OCI-LY3 (cell line): ENCODE results near the gene UBE2N.

ENCODE experiments used
- H2AFZ ChIP-seq: fragments of 200-600, 300-600 bp; shearing (Covaris generic); 2 replicates; pipeline ENCODE4 v1.6.0; 2014; ENCODE audit warnings: antibody characterized with exemption, low read depth, low read length
- H3K27ac ChIP-seq: fragments of 200-600, 300-600 bp; sonication (generic); 2 replicates; pipeline ENCODE4 v1.5.1; 2014; ENCODE audit warnings: mild to moderate bottlenecking, low read length, moderate library complexity, mixed read lengths
- H3K27me3 ChIP-seq: fragments of 200-600, 300-600 bp; sonication (generic); 2 replicates; pipeline ENCODE4 v1.6.1; 2014; ENCODE audit warnings: low read depth, low read length, mixed read lengths
- H3K36me3 ChIP-seq: fragments of 200-600, 300-600 bp; sonication (generic); replicated peaks from 2 replicates; pipeline ENCODE3; 2014; ENCODE audit warnings: low read depth, low read length, mixed read lengths
- H3K4me1 ChIP-seq: fragments of 300-600, 200-600 bp; sonication (generic); 2 replicates; pipeline ENCODE4 v1.6.1; 2014; ENCODE audit warnings: low read length, mixed read lengths
- H3K4me2 ChIP-seq: fragments of 200-600, 300-600 bp; sonication (generic); 2 replicates; pipeline ENCODE4 v1.6.1; 2014; ENCODE audit warnings: low read length, mixed read lengths
- H3K4me3 ChIP-seq: fragments of 300-600, 200-600 bp; sonication (generic); 2 replicates; pipeline ENCODE4 v1.5.1; 2014; ENCODE audit warnings: antibody characterized with exemption, mild to moderate bottlenecking, low read length, moderate library complexity
- H3K79me2 ChIP-seq: fragments of 300-600, 200-600 bp; shearing (Covaris generic); 2 replicates; pipeline ENCODE4 v1.6.1; 2014; ENCODE audit warnings: mild to moderate bottlenecking, low read length, mixed read lengths
- H3K9ac ChIP-seq: fragments of 300-600, 200-600 bp; shearing (Covaris generic); 2 replicates; pipeline ENCODE4 v1.6.0; 2014; ENCODE audit warnings: mild to moderate bottlenecking, low read length, moderate library complexity
- H3K9me3 ChIP-seq: fragments of 200-600, 300-600 bp; shearing (Covaris generic); 2 replicates; pipeline ENCODE4 v1.6.1; 2014; ENCODE audit warnings: low read length, mixed read lengths; ENCODE audit not compliant: insufficient read depth
- H4K20me1 ChIP-seq: fragments of 200-600, 300-600 bp; sonication (generic); 2 replicates; pipeline ENCODE4 v1.6.1; 2016; ENCODE audit warnings: low read length, mixed read lengths; ENCODE audit not compliant: insufficient read depth
- CTCF ChIP-seq: fragments of 200-600, 300-600 bp; sonication (generic); IDR thresholded peaks from 2 replicates; pipeline ENCODE4 v1.5.1; 2014; ENCODE audit warnings: antibody characterized with exemption, low read length, low read depth
- EZH2phosphoT487 ChIP-seq: fragments of 200-600 bp; shearing (Covaris generic); IDR thresholded peaks from 2 replicates; pipeline ENCODE4 v1.6.1; 2018; ENCODE audit warnings: antibody characterized with exemption, mixed run types, low read depth

Gene UBE2N

DNA sequence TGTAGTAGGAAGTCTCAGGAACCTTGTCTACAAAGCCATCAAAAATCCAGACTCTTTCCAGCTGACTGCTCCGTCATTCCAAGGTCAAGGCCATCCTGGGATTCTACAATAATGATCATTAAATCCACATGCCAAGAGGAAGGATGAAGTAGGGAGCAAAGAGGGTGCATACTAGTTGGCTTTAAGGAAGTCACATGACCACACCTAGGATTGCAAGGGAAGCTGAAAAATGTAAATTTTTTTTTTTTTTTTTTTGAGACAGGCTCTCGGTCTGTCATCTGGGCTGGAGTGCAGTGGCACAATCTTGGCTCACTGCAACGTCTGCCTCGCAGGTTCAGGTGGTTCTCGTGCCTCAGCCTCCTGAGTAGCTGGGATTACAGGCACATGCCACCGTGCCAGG, 18.3 kb upstream of the UBE2N start:
- Histone ChIP-seq H3K9me3 (no peaks in the 10 kb centered on the region), H3K36me3 (no peaks in the 10 kb centered on the region), H3K27me3 (no peaks in the 10 kb centered on the region), H3K79me2 (no peaks in the 10 kb centered on the region), H3K4me2 (peak overlapping the region; percentile 41), H3K4me1 (peaks cover 13% of the 10 kb centered on the region), H3K27ac (no peak overlapping the region), H3K9ac (no peak overlapping the region), H2AFZ (peak overlapping the region; percentile 84), H3K4me3 (no peak overlapping the region), H4K20me1 (no peaks in the 10 kb centered on the region)
- no peak for TF ChIP-seq CTCF
- no peak for TF ChIP-seq EZH2phosphoT487

- H3K79me2 ChIP-seq: no peaks in the 10 kb centered on the region
- TF ChIP-seq EZH2phosphoT487: no peak
- TF ChIP-seq CTCF: no peak
- H3K9me3 ChIP-seq: no peaks in the 10 kb centered on the region
- no peak overlapping the region for H3K4me2 ChIP-seq
- no peaks in the 10 kb centered on the region for H4K20me1 ChIP-seq
- no peak overlapping the region for H3K27ac ChIP-seq
- H3K27me3 ChIP-seq: no peaks in the 10 kb centered on the region
- H3K36me3 ChIP-seq: no peaks in the 10 kb centered on the region
- H3K9ac ChIP-seq: no peak overlapping the region
- no peak overlapping the region for H3K4me3 ChIP-seq
- peaks cover 13% of the 10 kb centered on the region for H3K4me1 ChIP-seq
- H2AFZ ChIP-seq: no peak overlapping the region
Observed at GRCh38 chr12:93459097-93459496, 17.4 kb upstream of the UBE2N start.

DNA sequence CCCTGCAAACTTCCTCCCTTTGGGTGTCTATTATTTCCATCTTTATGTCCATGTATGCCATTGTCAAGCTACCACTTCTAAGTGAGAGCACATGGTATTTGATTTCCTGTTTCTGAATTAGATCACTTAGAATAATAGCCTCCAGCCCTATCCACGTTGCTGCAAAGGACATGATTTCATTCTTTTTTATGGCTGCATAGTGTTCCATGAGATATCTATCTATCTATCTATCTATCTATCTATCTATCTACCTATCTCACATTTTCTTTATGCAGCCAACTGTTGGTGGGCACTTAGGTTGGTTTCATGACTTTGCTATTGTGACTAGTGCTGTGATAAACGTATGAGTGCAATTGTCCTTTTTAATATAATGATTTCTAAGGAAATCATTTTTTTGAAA, 14.3 kb upstream of the UBE2N start:
- no peak overlapping the region for H3K4me3 ChIP-seq
- H3K4me1 ChIP-seq: peaks cover 13% of the 10 kb centered on the region
- H3K9me3 ChIP-seq: no peaks in the 10 kb centered on the region
- H3K27ac ChIP-seq: no peak overlapping the region
- no peaks in the 10 kb centered on the region for H3K36me3 ChIP-seq
- no peaks in the 10 kb centered on the region for H3K79me2 ChIP-seq
- H3K9ac ChIP-seq: no peak overlapping the region
- no peak overlapping the region for H3K4me2 ChIP-seq
- TF ChIP-seq CTCF: no peak
- TF ChIP-seq EZH2phosphoT487: no peak
- H2AFZ ChIP-seq: no peak overlapping the region
- H4K20me1 ChIP-seq: no peaks in the 10 kb centered on the region
- H3K27me3 ChIP-seq: no peaks in the 10 kb centered on the region

DNA sequence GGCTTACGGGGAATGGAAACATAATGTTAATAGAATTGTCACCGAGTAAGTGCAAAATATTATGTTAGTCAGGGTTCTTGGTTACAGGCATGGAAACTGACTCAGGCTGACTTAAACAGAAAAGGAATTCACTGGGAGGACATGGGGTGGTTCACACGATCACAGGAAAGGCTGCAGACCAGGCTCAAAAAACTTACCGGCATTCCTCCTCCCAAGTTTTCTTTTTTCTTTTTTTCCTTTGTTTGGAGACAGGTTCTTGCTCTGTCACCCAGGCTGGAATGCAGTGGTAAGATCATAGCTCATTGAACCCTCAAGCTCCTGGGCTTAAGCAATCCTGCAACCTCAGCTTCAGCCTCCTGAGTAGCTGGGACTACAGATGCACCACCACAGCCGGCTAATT, 11.9 kb upstream of the UBE2N start:
- Histone ChIP-seq H3K4me3 (no peak overlapping the region), H3K36me3 (no peaks in the 10 kb centered on the region), H3K27ac (no peak overlapping the region), H3K9me3 (no peaks in the 10 kb centered on the region), H4K20me1 (no peaks in the 10 kb centered on the region), H3K9ac (no peak overlapping the region), H3K4me1 (peaks cover 14% of the 10 kb centered on the region), H3K79me2 (no peaks in the 10 kb centered on the region), H2AFZ (no peak overlapping the region), H3K27me3 (no peaks in the 10 kb centered on the region), H3K4me2 (no peak overlapping the region)
- TF ChIP-seq CTCF (no peak), EZH2phosphoT487 (no peak)
